Colonic mucosa (tissue), 4 donors: ENCODE data around the gene HAAO. TPM values are rescaled to one million over a fixed set of nuclear protein-coding genes. Genes with fewer than 3 reads are reported as not detected.
"Not testable (repeated sequence)": the region's sequence is repeated elsewhere in the genome, so short reads cannot be mapped to it uniquely, and the experiment has no call there.

ENCODE experiments used
- DNase-seq: peaks from one replicate; pipeline ENCODE4 v3.0.0-alpha.2; 2020
- H3K27ac ChIP-seq: fragments of 200-600 bp; one replicate; pipeline ENCODE4 v1.8.0; 2021
- H3K27me3 ChIP-seq: fragments of 200-600 bp; one replicate; pipeline ENCODE4 v1.8.0; 2021
- H3K36me3 ChIP-seq: fragments of 200-600 bp; one replicate; pipeline ENCODE4 v1.8.0; 2021
- H3K4me1 ChIP-seq: fragments of 200-600 bp; one replicate; pipeline ENCODE4 v1.8.0; 2021; ENCODE audit warnings: mild to moderate bottlenecking
- H3K4me3 ChIP-seq: fragments of 200-600 bp; one replicate; pipeline ENCODE4 v1.8.0; 2021
- H3K9ac ChIP-seq, 2 donors: one replicate each; pipeline ENCODE4 v1.7.0; 2013; ENCODE audit warnings: control low read depth in 2 of 2, low read depth in 2 of 2, low read length in 2 of 2
- H3K9me3 ChIP-seq: fragments of 200-600 bp; one replicate; pipeline ENCODE4 v1.8.0; 2021
- intact Hi-C: fragments of 100-400 bp; cut with DNase I; formaldehyde crosslinking; loops from one replicate; pipeline ENCODE4 v1.14.1; 2022
- total RNA-seq, 2 donors: library from RNA; stranded (reverse); fragmentation: NEBNext Ultra II Directional in 1 of 2; extraction: Animal tissue kit (Norgen Biotek cat#: 25700) in 1 of 2; gene quantifications; one replicate each; pipeline ENCODE4 v1.2.1, GENCODE V29; 2021
- TF ChIP-seq, protein P1 (sequence below): fragments of 200-600 bp; IDR thresholded peaks from one replicate; pipeline ENCODE4 v1.8.0; 2022; ENCODE audit warnings: antibody characterized with exemption, mild to moderate bottlenecking
- donor health status: healthy.
- donor health status: DM: no; HTN: no; CAD: no.
- donor health status: DM: no; HTN: no; CAD: no.

Gene HAAO
- total RNA-seq, 2 donors from 2014 or later: 8.2 to 17.8 TPM

DNA sequence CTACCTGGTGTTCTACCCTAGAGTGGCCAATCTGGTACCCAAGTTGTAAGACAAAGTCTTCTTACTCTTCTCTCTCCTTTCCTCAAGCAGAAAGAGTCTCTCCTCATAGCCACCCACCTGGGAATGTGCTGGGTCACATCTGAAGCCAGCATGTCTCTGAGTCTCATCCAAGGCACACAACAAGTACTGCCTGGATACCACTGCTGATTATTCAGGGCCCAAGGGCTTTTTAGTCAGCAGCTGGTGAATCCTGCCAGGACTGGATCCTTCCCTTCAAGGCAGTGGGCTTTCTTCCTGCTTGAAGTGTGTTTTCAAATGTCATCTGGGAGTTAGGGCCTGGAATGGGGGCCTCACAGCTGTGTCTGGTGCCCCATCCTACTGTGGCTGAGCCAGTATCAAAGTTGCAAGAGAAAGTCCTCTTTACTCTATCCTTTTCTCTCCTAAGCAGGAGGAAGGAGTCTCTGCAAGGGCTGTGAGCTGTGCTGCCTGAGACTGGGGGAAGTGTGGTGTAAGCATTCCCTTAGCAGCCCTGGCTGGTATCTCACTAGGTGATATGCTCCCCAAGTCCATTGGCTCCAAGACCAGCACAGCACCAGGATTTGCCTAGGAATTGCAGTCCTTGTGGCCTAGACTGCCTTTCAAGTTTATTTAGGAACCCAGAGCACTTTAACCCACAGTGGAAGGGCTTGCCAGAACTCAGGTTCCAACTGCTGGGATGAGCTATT lies 55.6 kb downstream of the HAAO start:
- Histone ChIP-seq H3K4me3 (no peak overlapping the region), H3K27me3 (no peaks in the 10 kb centered on the region), H3K27ac (no peak overlapping the region), H3K4me1 (no peaks in the 10 kb centered on the region), H3K9ac (no peak overlapping the region), H3K9me3 (no peaks in the 10 kb centered on the region), H3K36me3 (no peaks in the 10 kb centered on the region)
- TF ChIP-seq, protein P1, sequence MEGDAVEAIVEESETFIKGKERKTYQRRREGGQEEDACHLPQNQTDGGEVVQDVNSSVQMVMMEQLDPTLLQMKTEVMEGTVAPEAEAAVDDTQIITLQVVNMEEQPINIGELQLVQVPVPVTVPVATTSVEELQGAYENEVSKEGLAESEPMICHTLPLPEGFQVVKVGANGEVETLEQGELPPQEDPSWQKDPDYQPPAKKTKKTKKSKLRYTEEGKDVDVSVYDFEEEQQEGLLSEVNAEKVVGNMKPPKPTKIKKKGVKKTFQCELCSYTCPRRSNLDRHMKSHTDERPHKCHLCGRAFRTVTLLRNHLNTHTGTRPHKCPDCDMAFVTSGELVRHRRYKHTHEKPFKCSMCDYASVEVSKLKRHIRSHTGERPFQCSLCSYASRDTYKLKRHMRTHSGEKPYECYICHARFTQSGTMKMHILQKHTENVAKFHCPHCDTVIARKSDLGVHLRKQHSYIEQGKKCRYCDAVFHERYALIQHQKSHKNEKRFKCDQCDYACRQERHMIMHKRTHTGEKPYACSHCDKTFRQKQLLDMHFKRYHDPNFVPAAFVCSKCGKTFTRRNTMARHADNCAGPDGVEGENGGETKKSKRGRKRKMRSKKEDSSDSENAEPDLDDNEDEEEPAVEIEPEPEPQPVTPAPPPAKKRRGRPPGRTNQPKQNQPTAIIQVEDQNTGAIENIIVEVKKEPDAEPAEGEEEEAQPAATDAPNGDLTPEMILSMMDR: no peak
- intact Hi-C loops: no loop called here
- DNase-seq: no peak

DNA sequence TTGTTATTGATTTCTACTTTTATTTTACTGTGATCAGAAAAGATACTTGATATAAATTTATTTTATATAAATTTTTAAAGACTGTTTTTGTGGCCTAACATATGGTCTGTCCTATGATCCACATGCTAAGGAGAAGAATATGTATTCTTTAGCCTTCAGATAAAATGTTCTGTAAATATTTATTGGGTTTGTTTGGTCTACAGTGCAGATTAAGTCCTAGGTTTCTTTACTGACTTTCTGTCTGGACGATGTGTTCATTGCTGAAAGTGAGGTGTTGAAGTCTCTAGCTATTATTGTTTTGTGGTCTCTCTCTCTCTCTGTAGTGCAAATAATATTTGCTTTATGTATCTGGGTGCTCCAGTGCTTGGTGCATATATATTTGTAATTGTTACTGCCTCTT lies 58.5 kb downstream of the HAAO start:
- no peaks in the 10 kb centered on the region for H3K27me3 ChIP-seq
- no peak overlapping the region for H3K9ac ChIP-seq
- no peaks in the 10 kb centered on the region for H3K36me3 ChIP-seq
- DNase-seq: no peak
- intact Hi-C loops: no loop called here
- TF ChIP-seq, protein P1: no peak
- H3K9me3 ChIP-seq: no peaks in the 10 kb centered on the region
- H3K27ac ChIP-seq: no peak overlapping the region
- no peaks in the 10 kb centered on the region for H3K4me1 ChIP-seq
- H3K4me3 ChIP-seq: no peak overlapping the region

DNA sequence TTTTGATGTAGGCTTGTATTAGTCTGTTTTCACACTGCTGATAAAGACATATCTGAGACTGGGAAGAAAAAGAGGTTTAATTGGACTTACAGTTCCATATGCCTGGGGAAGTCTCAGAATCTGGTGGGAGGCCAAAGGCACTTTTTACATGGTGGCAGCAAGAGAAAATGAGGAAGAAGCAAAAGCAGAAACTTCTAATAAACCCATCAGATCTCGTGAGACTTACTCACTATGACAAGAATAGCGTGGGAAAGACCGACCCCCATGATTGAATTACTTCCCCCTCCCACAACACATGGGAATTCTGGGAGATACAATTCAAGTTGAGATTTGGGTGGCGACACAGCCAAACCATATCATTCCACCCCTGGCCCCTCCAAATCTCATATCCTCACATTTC lies 61.1 kb downstream of the HAAO start:
- H3K9ac ChIP-seq, H3K9me3 ChIP-seq, H3K4me1 ChIP-seq, DNase-seq, H3K27me3 ChIP-seq, H3K27ac ChIP-seq, H3K4me3 ChIP-seq, H3K36me3 ChIP-seq, intact Hi-C loops: not testable (repeated sequence)

DNA sequence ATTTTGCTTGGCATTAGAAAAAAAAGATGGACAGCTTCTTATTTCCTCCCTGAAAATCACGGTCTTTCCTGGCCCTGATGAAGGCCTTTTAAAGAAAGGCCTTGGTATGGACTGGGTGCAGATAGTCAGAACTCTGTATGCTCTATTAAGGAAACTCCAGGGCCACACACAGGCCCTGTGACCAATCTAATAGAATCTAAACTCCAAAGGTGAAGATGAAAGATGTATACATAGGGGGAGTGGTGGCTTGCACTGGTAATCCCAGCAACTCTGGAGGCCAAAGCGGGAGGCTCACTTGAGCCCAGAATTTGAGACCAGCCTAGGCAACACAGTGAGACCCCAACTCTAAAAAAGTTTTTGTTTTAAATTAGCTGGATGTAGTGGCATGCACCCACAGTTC lies 65.7 kb downstream of the HAAO start:
- intact Hi-C loops: no loop called here
- TF ChIP-seq, protein P1: no peak
- H3K27ac ChIP-seq: no peak overlapping the region
- no peaks in the 10 kb centered on the region for H3K9me3 ChIP-seq
- H3K4me3 ChIP-seq: no peak overlapping the region
- peaks cover 4% of the 10 kb centered on the region for H3K4me1 ChIP-seq
- no peak overlapping the region for H3K9ac ChIP-seq
- H3K27me3 ChIP-seq: no peaks in the 10 kb centered on the region
- DNase-seq: no peak
- no peaks in the 10 kb centered on the region for H3K36me3 ChIP-seq

DNA sequence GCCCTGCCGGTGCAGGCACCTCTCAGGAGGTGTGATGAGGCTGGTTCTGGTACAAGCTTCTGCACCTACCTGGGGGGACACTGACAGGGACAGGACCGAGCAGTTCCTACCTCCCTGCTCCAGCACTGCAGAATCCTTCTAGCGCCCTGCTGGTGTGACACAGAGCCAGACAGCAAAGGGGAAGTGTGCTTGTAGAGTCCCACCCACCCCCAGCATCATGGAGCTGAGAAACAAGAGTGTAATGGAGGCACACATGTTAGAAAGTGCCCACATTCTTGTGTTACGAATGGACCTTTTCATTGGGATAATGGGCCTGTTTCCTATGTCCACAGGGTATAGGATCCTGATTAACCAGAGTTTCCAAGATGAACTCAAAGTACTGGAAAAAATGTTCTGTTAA lies 66.7 kb downstream of the HAAO start:
- H3K27ac ChIP-seq: no peak overlapping the region
- H3K4me1 ChIP-seq: peaks cover 4% of the 10 kb centered on the region
- TF ChIP-seq, protein P1: no peak
- no peaks in the 10 kb centered on the region for H3K9me3 ChIP-seq
- no peak for DNase-seq
- no peak overlapping the region for H3K9ac ChIP-seq
- H3K27me3 ChIP-seq: no peaks in the 10 kb centered on the region
- intact Hi-C loops: no loop called here
- H3K36me3 ChIP-seq: no peaks in the 10 kb centered on the region
- H3K4me3 ChIP-seq: no peak overlapping the region

DNA sequence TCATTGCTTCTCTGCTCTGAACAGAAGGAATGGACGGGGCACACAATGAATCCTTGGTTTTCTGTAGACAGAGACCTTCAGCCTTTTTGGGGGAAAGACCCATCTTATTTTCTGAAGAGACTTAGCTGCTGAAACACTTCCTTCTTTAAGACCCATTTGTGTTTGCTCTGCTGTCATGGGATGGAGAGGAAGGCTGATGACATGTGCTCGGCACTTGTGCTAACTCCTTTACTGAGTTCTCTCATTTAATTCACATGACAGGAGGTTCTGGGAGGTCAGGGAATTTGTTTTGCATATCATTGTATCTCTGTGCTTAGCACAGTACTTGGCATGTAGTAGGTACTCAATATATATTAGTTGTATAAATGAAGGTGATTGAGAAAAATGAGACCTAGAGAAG lies 67.5 kb downstream of the HAAO start:
- H3K4me1 ChIP-seq: peaks cover 4% of the 10 kb centered on the region
- intact Hi-C loops: no loop called here
- H3K9ac ChIP-seq: no peak overlapping the region
- H3K9me3 ChIP-seq: no peaks in the 10 kb centered on the region
- H3K36me3 ChIP-seq: no peaks in the 10 kb centered on the region
- H3K27me3 ChIP-seq: no peaks in the 10 kb centered on the region
- H3K27ac ChIP-seq: no peak overlapping the region
- DNase-seq: no peak
- TF ChIP-seq, protein P1: no peak
- no peak overlapping the region for H3K4me3 ChIP-seq
